Peyer's patch (tissue), 4 donors: Measurements from ENCODE around the gene ADORA2B.

Experiments used
- POLR2A ChIP-seq, 2 donors: fragments of 450-650 bp; IDR thresholded peaks; one replicate each; pipeline ENCODE4 v1.5.1; 2017; ENCODE audit warnings: antibody characterized with exemption in 2 of 2, mild to moderate bottlenecking in 2 of 2, moderate library complexity in 2 of 2
- TF ChIP-seq, protein P1 (sequence below), 6 experiments: fragments of 450-650 bp in 4 of 6; fragments of 200-600 bp in 2 of 6; sonication (generic) in 1 of 6; IDR thresholded peaks; one replicate each; pipeline ENCODE4 v1.5.1; 2017 to 2019; ENCODE audit warnings: antibody characterized with exemption in 6 of 6, mild to moderate bottlenecking in 3 of 6, moderate library complexity in 1 of 6

DNA sequence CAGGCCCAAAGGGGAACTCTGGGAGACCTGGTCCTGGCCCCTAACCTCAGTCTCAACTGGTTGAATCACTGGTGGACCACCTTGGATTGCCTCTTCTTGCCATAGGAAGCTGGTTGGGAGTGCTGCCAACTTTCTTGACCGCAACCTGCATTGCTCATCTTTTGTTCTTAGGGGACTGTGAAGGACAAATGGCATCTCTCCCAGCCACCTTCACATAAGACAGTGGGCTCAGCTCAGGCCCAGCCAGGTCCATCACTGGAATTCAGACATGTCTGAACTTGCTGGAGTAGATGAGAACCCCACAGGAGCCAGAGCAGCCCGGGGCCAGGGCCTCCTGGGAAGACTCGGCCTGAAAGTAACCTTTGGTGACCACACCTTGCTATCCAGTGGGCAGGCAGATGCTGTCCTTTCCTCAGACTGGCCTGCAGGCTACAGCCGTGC, 18.8 kb downstream of the ADORA2B start:
- TF ChIP-seq, protein P1, sequence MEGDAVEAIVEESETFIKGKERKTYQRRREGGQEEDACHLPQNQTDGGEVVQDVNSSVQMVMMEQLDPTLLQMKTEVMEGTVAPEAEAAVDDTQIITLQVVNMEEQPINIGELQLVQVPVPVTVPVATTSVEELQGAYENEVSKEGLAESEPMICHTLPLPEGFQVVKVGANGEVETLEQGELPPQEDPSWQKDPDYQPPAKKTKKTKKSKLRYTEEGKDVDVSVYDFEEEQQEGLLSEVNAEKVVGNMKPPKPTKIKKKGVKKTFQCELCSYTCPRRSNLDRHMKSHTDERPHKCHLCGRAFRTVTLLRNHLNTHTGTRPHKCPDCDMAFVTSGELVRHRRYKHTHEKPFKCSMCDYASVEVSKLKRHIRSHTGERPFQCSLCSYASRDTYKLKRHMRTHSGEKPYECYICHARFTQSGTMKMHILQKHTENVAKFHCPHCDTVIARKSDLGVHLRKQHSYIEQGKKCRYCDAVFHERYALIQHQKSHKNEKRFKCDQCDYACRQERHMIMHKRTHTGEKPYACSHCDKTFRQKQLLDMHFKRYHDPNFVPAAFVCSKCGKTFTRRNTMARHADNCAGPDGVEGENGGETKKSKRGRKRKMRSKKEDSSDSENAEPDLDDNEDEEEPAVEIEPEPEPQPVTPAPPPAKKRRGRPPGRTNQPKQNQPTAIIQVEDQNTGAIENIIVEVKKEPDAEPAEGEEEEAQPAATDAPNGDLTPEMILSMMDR (IDR thresholded peaks at IDR 0.05), result no peak
- TF ChIP-seq POLR2A (IDR thresholded peaks at IDR 0.05), result no peak
